Urinary bladder (tissue), 4 donors: ENCODE measurements around the gene SIX2. TPM values are rescaled to one million over a fixed set of nuclear protein-coding genes. Genes with fewer than 3 reads are reported as not detected.

ENCODE experiments used
- DNase-seq: peaks from one replicate; pipeline ENCODE4 v3.0.0-alpha.2; 2015; ENCODE audit errors: extremely low spot score
- H3K27ac ChIP-seq: one replicate; pipeline ENCODE4 v1.5.1; 2013; ENCODE audit warnings: low read depth, mild to moderate bottlenecking, moderate library complexity
- H3K36me3 ChIP-seq: one replicate; pipeline ENCODE4 v1.6.1; 2013; ENCODE audit warnings: mild to moderate bottlenecking, moderate library complexity; ENCODE audit not compliant: insufficient read depth
- H3K4me1 ChIP-seq: one replicate; pipeline ENCODE4 v1.6.1; 2013; ENCODE audit warnings: mild to moderate bottlenecking, moderate library complexity; ENCODE audit not compliant: insufficient read depth
- H3K4me3 ChIP-seq: one replicate; pipeline ENCODE4 v1.5.1; 2013; ENCODE audit warnings: low read depth, low read length
- WGBS: extraction: QIAGEN DNeasy Blood & Tissue Kit; methylation state at CpG from one replicate; pipeline ENCODE4 v1.1.7; 2013; 5-methylcytosine and 5-hydroxymethylcytosine counted together
- polyA plus RNA-seq: library from polyadenylated mRNA; stranded (reverse); fragments of 200-250 nt; gene quantifications from one replicate; pipeline ENCODE4 v1.2.3, GENCODE V29; 2013
- total RNA-seq: library from RNA; depleted of rRNA; stranded (reverse); fragments of >200 nt; gene quantifications from one replicate; pipeline ENCODE4 v1.2.3, GENCODE V29; 2014
- donor health status: healthy with polysubstance abuse.
- donor health status: healthy.

The SIX2 gene
- total and polyA plus RNA-seq, 2 donors = 1.7 to 2.7 TPM

DNA sequence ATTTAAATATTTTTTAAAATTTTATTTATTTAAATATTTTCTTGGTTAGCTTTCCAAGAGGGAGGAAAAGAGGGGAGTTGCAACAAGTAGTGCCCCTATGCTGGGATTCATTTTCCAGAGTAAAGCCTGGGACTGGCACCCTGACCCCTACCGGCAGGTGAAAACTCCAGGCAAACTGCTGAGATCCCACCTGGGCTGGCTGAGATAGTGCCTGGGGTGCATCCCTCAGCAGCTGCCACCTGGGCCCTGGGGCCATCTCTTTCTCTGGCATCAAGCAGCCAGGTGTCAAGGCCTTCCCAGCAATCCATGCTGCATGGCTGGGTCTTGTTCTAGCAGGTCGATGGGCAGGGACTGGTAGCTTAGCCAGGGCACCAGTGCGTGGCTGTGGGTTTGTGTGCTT lies 6.6 kb downstream of the SIX2 start:
- DNase-seq = no peak
- Histone ChIP-seq H3K4me3 (no peak overlapping the region), H3K27ac (no peak overlapping the region), H3K4me1 (no peaks in the 10 kb centered on the region), H3K36me3 (no peaks in the 10 kb centered on the region)
- WGBS = 51% methylated on average over 3 of the region's 3 CpGs

- no peak for DNase-seq
- H3K4me1 ChIP-seq = no peaks in the 10 kb centered on the region
- 16% methylated on average over 9 of the region's 9 CpGs for WGBS
- H3K27ac ChIP-seq = no peak overlapping the region
- H3K36me3 ChIP-seq = no peaks in the 10 kb centered on the region
- H3K4me3 ChIP-seq = no peak overlapping the region
These were observed 7.3 kb downstream of the SIX2 start for GRCh38 chr2:45001869-45002385.

GRCh38 chr2:45000921-45001868 lies 8.1 kb downstream of the SIX2 start:
- no peak overlapping the region for H3K27ac ChIP-seq
- 10% methylated on average over 61 of the region's 61 CpGs for WGBS
- DNase-seq = no peak
- no peaks in the 10 kb centered on the region for H3K4me1 ChIP-seq
- H3K36me3 ChIP-seq = no peaks in the 10 kb centered on the region
- H3K4me3 ChIP-seq = peak overlapping the region; percentile 5

DNA sequence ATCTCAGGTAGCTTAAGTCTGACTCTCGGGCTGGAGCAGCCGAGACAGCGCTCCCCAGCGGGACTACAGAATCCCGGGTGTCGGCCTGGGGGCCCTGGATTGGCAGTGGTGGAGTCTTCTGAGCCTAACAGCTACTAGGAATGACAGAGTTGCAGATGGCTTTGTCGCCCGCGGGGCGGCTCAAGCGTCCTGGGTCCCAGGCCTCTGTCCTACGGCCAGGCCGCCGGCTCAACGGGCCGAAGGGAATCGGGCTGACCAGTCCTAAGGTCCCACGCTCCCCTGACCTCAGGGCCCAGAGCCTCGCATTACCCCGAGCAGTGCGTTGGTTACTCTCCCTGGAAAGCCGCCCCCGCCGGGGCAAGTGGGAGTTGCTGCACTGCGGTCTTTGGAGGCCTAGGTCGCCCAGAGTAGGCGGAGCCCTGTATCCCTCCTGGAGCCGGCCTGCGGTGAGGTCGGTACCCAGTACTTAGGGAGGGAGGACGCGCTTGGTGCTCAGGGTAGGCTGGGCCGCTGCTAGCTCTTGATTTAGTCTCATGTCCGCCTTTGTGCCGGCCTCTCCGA lies 8.8 kb downstream of the SIX2 start:
- 28% methylated on average over 36 of the region's 36 CpGs for WGBS
- no peaks in the 10 kb centered on the region for H3K4me1 ChIP-seq
- no peak for DNase-seq
- H3K27ac ChIP-seq = no peak overlapping the region
- no peaks in the 10 kb centered on the region for H3K36me3 ChIP-seq
- no peak overlapping the region for H3K4me3 ChIP-seq

DNA sequence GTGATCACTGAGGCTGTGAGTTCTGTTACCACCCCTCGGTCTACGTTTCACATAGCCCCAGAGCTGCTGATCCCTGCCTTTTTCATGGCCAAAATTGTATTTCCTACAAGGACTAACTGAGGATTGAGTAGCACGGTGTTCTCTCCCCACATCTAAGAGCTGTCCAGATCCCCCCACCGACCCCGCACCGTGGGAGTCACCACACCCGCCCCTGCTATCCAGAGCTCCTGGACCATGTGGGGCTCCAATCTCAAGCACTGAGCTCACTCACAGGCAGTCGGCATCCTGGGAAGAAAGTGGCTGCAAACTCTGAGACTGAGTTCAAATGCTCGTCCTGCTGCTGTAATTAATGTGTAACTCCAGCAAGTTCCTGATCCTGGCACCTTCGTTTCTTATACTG lies 9.7 kb downstream of the SIX2 start:
- H3K36me3 ChIP-seq = no peaks in the 10 kb centered on the region
- no peak overlapping the region for H3K4me3 ChIP-seq

DNA sequence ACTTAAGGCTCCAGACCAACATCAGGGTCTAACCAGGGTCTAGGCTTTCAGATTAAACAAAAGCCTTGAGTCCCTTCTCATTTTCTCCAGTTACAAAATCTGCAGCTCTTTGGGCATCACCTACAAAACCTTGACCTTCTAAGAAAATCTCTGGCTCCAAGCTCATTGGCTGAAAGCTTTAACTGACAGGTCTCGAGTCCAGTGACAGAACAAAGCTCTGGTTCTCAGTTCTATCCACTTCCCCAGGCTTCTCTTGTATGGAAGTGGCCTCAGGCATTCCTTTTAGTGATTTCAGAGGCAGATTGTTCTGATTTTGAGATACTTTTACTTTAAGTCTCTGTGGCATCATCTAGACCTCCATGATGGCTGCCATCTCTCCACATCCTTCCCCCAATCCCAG lies 11.3 kb downstream of the SIX2 start:
- H3K4me3 ChIP-seq = no peak overlapping the region
- no peaks in the 10 kb centered on the region for H3K4me1 ChIP-seq
- 96% methylated on average over 1 of the region's 1 CpG for WGBS
- H3K27ac ChIP-seq = no peak overlapping the region
- H3K36me3 ChIP-seq = no peaks in the 10 kb centered on the region
- DNase-seq = no peak

More for the DNA sequence above, 9.7 kb downstream of the SIX2 start:
- no peak for DNase-seq
- no peak overlapping the region for H3K27ac ChIP-seq
- 68% methylated on average over 10 of the region's 10 CpGs for WGBS
- no peaks in the 10 kb centered on the region for H3K4me1 ChIP-seq

- no peaks in the 10 kb centered on the region for H3K4me1 ChIP-seq
- no peak for DNase-seq
- H3K27ac ChIP-seq = no peak overlapping the region
- WGBS = 76% methylated on average over 6 of the region's 6 CpGs
- no peaks in the 10 kb centered on the region for H3K36me3 ChIP-seq
- no peak overlapping the region for H3K4me3 ChIP-seq
These were observed 12.9 kb downstream of the SIX2 start for GRCh38 chr2:44996356-44996755.

DNA sequence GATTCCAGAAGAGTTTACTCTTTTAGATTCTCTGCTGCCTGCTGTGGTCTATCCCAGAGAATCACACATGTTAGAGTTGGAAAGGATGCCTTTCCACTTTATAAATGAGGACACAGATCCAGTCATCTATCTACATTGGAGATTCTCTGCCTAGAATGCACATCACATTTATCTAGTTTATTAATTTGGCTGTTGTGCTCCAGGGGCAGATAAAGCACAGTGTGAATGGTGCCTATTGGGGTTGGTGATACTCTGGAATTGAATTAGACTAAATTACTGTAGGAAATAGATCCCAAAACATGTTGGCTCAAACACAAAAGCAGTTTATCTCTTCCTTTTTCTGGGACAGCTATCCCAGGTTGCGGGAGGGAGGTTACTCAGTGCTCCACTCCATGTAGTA lies 14.9 kb downstream of the SIX2 start:
- Histone ChIP-seq H3K27ac (no peak overlapping the region), H3K4me3 (no peak overlapping the region), H3K36me3 (no peaks in the 10 kb centered on the region), H3K4me1 (no peaks in the 10 kb centered on the region)
- WGBS = 88% methylated on average over 1 of the region's 1 CpG
- DNase-seq = no peak

DNA sequence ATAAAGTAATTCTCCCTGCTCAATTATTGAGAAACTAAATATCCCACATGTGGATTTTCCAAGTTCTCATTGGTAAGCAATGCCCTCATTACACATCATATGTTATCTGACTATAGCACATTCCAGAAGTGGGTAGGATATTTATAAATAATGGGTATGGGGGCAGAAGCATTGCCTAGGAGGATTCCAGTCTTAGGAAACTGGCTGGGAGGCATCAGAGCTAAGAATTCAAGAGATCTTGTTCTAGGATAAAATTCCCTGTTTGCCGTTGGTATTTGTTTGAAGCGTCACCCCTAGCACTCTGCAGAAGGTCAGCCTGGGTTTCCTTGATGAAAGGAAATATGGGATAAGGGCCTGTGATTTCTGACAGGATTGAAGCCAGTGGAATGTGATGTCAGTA lies 20.1 kb downstream of the SIX2 start:
- Histone ChIP-seq H3K27ac (no peak overlapping the region), H3K4me3 (no peak overlapping the region), H3K36me3 (no peaks in the 10 kb centered on the region), H3K4me1 (no peaks in the 10 kb centered on the region)
- no peak for DNase-seq
- 67% methylated on average over 2 of the region's 2 CpGs for WGBS

- no peaks in the 10 kb centered on the region for H3K36me3 ChIP-seq
- H3K4me3 ChIP-seq = no peak overlapping the region
- H3K27ac ChIP-seq = no peak overlapping the region
- H3K4me1 ChIP-seq = no peaks in the 10 kb centered on the region
- WGBS = 83% methylated on average over 9 of the region's 9 CpGs
- no peak for DNase-seq
These were observed 25.2 kb downstream of the SIX2 start for GRCh38 chr2:44983836-44984604.

DNA sequence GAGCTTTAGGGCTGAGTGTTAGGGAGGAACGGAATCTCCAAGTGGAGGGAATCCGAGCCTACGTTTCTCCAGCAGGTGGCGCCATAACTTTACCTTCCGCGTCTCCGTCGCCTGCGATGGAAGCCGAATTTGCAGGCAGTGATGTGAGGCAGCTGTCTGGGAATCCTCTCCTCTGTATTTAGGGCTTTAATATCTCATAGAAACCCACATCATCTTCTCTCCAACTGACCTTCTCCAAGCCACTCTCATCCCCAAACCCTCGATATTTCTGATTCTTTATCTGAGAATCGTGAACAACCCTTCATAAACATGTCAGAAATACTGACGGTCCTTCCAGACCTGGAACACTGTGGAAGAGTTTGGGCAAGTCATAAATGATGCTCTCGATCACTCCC lies 27.5 kb downstream of the SIX2 start:
- Histone ChIP-seq H3K27ac (no peak overlapping the region), H3K4me3 (no peak overlapping the region), H3K36me3 (no peaks in the 10 kb centered on the region), H3K4me1 (no peaks in the 10 kb centered on the region)
- WGBS = 7% methylated on average over 14 of the region's 14 CpGs
- DNase-seq = peak; percentile 65

DNA sequence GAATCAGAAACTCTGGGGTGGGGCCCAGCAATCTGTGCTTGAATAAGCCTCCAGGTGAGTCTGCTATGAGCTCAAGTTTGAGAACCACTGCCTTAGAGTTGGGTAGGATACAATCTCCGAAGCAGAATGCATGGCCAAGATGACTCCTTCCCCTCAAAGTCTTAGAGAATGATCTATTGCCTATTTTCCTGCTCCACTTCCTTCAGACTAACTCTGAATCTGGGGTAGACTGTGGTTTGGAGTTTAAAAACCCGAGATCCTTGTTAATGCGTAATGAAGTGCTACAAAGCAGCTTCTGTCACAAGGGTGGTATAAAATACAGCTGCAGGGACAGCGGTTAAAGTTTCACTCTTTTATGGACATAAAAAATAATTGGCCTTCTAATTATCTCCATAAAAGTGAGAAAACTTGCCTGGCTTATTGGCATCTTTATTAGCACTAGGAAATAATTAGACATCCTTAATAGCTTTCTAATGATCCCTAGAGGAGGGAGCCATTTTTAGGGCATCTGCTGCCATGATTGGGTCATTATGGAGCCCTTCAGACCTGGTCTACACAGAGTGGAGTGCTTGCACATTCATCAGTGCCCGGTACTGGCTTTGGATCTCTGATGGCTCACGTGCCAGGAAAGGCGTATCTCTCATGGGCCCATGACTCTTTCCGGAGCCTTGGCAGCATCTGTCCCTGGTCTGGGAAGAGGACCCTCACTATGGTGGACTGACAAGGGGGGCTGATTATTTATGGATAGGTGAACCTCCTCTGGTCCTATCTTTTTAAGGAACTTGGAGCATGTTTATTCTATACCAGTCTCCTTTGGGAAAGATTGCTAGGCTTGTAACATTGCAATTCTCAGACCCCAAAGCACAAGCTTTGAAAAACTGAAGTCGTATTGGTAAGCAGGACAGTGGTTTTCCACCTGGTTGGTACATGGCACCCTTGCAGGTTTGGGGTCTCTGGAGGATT lies 28.2 kb downstream of the SIX2 start:
- no peaks in the 10 kb centered on the region for H3K36me3 ChIP-seq
- H3K4me1 ChIP-seq = no peaks in the 10 kb centered on the region
- no peak overlapping the region for H3K4me3 ChIP-seq
- WGBS = 62% methylated on average over 9 of the region's 9 CpGs
- no peak overlapping the region for H3K27ac ChIP-seq
- no peak for DNase-seq

DNA sequence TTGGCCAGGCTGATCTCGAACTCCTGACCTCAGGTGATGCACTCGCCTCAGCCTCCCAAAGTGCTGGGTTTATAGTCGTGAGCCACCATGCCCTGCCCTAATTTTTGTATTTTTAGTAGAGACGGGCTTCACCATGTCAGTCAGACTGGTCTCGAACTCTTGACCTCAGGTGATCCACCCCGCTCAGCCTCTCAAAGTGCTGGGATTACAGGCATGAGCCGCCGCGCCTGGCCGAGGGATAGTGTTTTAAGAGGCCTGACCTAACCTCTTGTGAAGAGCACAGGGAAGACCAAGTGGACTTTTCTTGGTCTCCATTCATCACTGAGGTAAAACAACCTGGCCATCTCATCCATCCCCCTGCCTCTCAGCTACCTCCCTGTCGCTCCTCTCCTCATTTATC lies 29.7 kb downstream of the SIX2 start:
- Histone ChIP-seq H3K4me3 (no peak overlapping the region), H3K27ac (no peak overlapping the region), H3K36me3 (no peaks in the 10 kb centered on the region), H3K4me1 (no peaks in the 10 kb centered on the region)
- DNase-seq = no peak
- WGBS = 64% methylated on average over 11 of the region's 11 CpGs
